GM21447 (cell line): ENCODE data around the gene TAS2R1.
"Not testable (repeated sequence)": the region's sequence is repeated elsewhere in the genome, so short reads cannot be mapped to it uniquely, and the experiment has no call there.

Source experiments
- ATAC-seq: cut with Tn5 transposase; IDR thresholded peaks from one replicate; pipeline ENCODE4 v1.9.1; 2021; ENCODE audit not compliant: unreplicated experiment

TAS2R1 gene

GRCh38 chr5:9623661-9624060, 6.5 kb downstream of the TAS2R1 start:
- ATAC-seq = no peak

- no peak for ATAC-seq
These were observed 7.2 kb downstream of the TAS2R1 start for GRCh38 chr5:9622971-9623421.

- ATAC-seq = no peak
These were observed 8.7 kb downstream of the TAS2R1 start for GRCh38 chr5:9621379-9621903.

GRCh38 chr5:9619331-9620092, 10.6 kb downstream of the TAS2R1 start:
- ATAC-seq = no peak

GRCh38 chr5:9617739-9618504, 12.2 kb downstream of the TAS2R1 start:
- no peak for ATAC-seq

- ATAC-seq = no peak
These were observed 12.9 kb downstream of the TAS2R1 start for GRCh38 chr5:9617221-9617620.

GRCh38 chr5:9615331-9615730, 14.8 kb downstream of the TAS2R1 start:
- ATAC-seq = no peak

GRCh38 chr5:9613360-9613759, 16.8 kb downstream of the TAS2R1 start:
- no peak for ATAC-seq

GRCh38 chr5:9610969-9611368, 19.2 kb downstream of the TAS2R1 start:
- no peak for ATAC-seq

- ATAC-seq = no peak
These were observed 19.8 kb downstream of the TAS2R1 start for GRCh38 chr5:9610364-9610763.

- ATAC-seq = no peak
These were observed 22.1 kb downstream of the TAS2R1 start for GRCh38 chr5:9608093-9608492.

GRCh38 chr5:9605041-9605838, 24.9 kb downstream of the TAS2R1 start:
- no peak for ATAC-seq

- no peak for ATAC-seq
These were observed 25.7 kb downstream of the TAS2R1 start for GRCh38 chr5:9604416-9604815.

GRCh38 chr5:9601055-9601739, 29.0 kb downstream of the TAS2R1 start:
- no peak for ATAC-seq

GRCh38 chr5:9599391-9599790, 30.8 kb downstream of the TAS2R1 start:
- ATAC-seq = no peak

GRCh38 chr5:9598329-9598728, 31.8 kb downstream of the TAS2R1 start:
- not testable (repeated sequence) for ATAC-seq

- not testable (repeated sequence) for ATAC-seq
These were observed 32.8 kb downstream of the TAS2R1 start for GRCh38 chr5:9597322-9597721.

- no peak for ATAC-seq
These were observed 33.3 kb downstream of the TAS2R1 start for GRCh38 chr5:9596824-9597223.

- no peak for ATAC-seq
These were observed 33.9 kb downstream of the TAS2R1 start for GRCh38 chr5:9596171-9596780.

GRCh38 chr5:9594913-9595312, 35.2 kb downstream of the TAS2R1 start:
- no peak for ATAC-seq
